DOHH2 (cell line): ENCODE data around the gene CNTNAP5.

Source experiments
- H3F3A ChIP-seq: fragments of 200-600 bp; sonication (generic), shearing (Covaris generic); 2 replicates; pipeline ENCODE4 v1.6.0; 2016; ENCODE audit warnings: antibody characterized with exemption, mild to moderate bottlenecking; ENCODE audit not compliant: control insufficient read depth, insufficient read depth
- H3K27ac ChIP-seq: fragments of 200-600 bp; sonication (generic); 2 replicates; pipeline ENCODE4 v1.5.1; 2014; ENCODE audit warnings: low read depth, mild to moderate bottlenecking, low read length, moderate library complexity
- H3K27me3 ChIP-seq: fragments of 200-600 bp; sonication (generic); 2 replicates; pipeline ENCODE4 v1.6.1; 2014; ENCODE audit warnings: mild to moderate bottlenecking, low read length, mixed read lengths; ENCODE audit not compliant: control insufficient read depth
- H3K36me3 ChIP-seq: fragments of 200-600 bp; sonication (generic); 2 replicates; pipeline ENCODE4 v1.6.1; 2014; ENCODE audit warnings: mild to moderate bottlenecking, low read length, moderate library complexity, mixed read lengths; ENCODE audit not compliant: control insufficient read depth
- H3K4me1 ChIP-seq: fragments of 200-600 bp; sonication (generic); 2 replicates; pipeline ENCODE4 v1.6.1; 2014; ENCODE audit warnings: mild to moderate bottlenecking, low read length, mixed read lengths; ENCODE audit not compliant: control insufficient read depth
- H3K4me2 ChIP-seq: fragments of 200-600 bp; sonication (generic); 2 replicates; pipeline ENCODE4 v1.6.0; 2014; ENCODE audit warnings: mild to moderate bottlenecking, low read length, moderate library complexity
- H3K4me3 ChIP-seq: fragments of 200-600 bp; sonication (generic); 2 replicates; pipeline ENCODE4 v1.5.1; 2014; ENCODE audit warnings: mild to moderate bottlenecking, low read length, mixed read lengths
- H3K79me2 ChIP-seq: fragments of 200-600 bp; sonication (generic); 2 replicates; pipeline ENCODE4 v1.6.1; 2014; ENCODE audit warnings: mild to moderate bottlenecking, low read length, mixed read lengths; ENCODE audit not compliant: control insufficient read depth
- H3K9me2 ChIP-seq: fragments of 200-600 bp; sonication (generic); replicated peaks from 2 replicates; pipeline ENCODE4 v1.6.1; 2014; ENCODE audit warnings: mild to moderate bottlenecking, low read length, mixed read lengths; ENCODE audit not compliant: control insufficient read depth
- H3K9me3 ChIP-seq: fragments of 200-600 bp; sonication (generic); 2 replicates; pipeline ENCODE4 v1.6.1; 2014; ENCODE audit warnings: antibody characterized with exemption, low read length, mixed read lengths; ENCODE audit not compliant: control insufficient read depth, insufficient read depth
- H4K20me1 ChIP-seq: fragments of 200-600 bp; sonication (generic); 2 replicates; pipeline ENCODE4 v1.6.0; 2014; ENCODE audit warnings: low read depth, mild to moderate bottlenecking, antibody characterized with exemption, low read length, moderate library complexity; ENCODE audit not compliant: control insufficient read depth, insufficient read depth
- CTCF ChIP-seq: fragments of 200-600 bp; sonication (generic); IDR thresholded peaks from one replicate; pipeline ENCODE4 v1.5.1; 2014; ENCODE audit warnings: antibody characterized with exemption, mild to moderate bottlenecking, low read depth, low read length; ENCODE audit not compliant: poor library complexity, severe bottlenecking
- EZH2phosphoT487 ChIP-seq: fragments of 200-600 bp; sonication (generic); IDR thresholded peaks from 2 replicates; pipeline ENCODE4 v1.6.1; 2017; ENCODE audit warnings: borderline replicate concordance, mild to moderate bottlenecking, antibody characterized with exemption, low read length, moderate library complexity, mixed read lengths

Gene CNTNAP5

DNA sequence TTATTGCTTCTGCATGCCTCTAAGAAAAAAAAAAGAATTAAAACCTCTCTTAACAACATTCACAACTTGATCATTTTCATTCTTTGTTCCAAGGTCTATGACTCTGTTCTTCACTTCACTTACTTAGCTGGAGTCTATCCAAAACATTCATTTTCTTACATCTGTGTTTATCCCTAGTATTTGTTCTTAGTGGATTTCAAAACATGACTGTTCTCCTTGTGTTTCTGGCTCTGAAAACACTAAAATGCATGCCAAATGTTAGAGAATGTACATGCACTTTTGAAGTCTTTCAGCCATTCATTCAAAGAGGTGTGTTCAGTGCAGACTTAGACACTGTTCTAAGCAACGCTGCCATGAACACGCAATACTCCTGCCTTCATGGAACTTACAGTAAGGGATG lies 138.8 kb downstream of the CNTNAP5 start:
- Histone ChIP-seq H3K27me3 (no peaks in the 10 kb centered on the region), H3F3A (no peaks in the 10 kb centered on the region), H3K79me2 (no peaks in the 10 kb centered on the region), H3K4me2 (no peak overlapping the region), H4K20me1 (no peaks in the 10 kb centered on the region), H3K9me3 (no peaks in the 10 kb centered on the region), H3K4me3 (no peak overlapping the region), H3K4me1 (no peaks in the 10 kb centered on the region), H3K36me3 (no peaks in the 10 kb centered on the region), H3K27ac (no peak overlapping the region), H3K9me2 (no peaks in the 10 kb centered on the region)
- TF ChIP-seq EZH2phosphoT487 (no peak), CTCF (no peak)

DNA sequence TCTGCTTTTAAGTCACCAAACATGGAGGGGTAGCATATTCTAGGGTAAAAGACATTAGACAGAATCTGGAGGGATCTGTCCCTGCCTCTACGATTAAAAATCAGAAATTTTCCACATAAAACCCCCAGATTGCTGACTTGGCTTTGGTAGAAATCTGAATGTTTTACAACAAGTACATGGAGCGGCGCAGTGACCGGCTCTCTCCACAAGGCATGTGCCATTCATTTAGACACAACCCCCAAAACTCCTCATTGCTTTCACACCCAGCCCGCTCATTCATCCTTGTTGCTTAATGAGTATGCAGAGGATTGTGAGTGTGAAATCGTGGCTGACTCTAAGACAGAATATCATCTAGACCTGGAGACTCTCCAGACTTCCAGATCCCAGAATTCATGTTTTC lies 140.6 kb downstream of the CNTNAP5 start:
- no peaks in the 10 kb centered on the region for H4K20me1 ChIP-seq

GRCh38 chr2:124171472-124172063 lies 146.5 kb downstream of the CNTNAP5 start:
- Histone ChIP-seq H4K20me1 (no peaks in the 10 kb centered on the region), H3K4me1 (no peaks in the 10 kb centered on the region), H3K27ac (no peak overlapping the region), H3K4me2 (no peak overlapping the region), H3K79me2 (no peaks in the 10 kb centered on the region), H3K9me3 (no peaks in the 10 kb centered on the region; the same call in 1 of the 2 replicates), H3K36me3 (no peaks in the 10 kb centered on the region), H3K9me2 (no peaks in the 10 kb centered on the region), H3K4me3 (no peak overlapping the region), H3K27me3 (no peaks in the 10 kb centered on the region), H3F3A (no peaks in the 10 kb centered on the region)
- TF ChIP-seq CTCF: no peak
- no peak for TF ChIP-seq EZH2phosphoT487

More for the DNA sequence above, 140.6 kb downstream of the CNTNAP5 start:
- TF ChIP-seq CTCF (no peak), EZH2phosphoT487 (no peak)
- H3K4me2 ChIP-seq: no peak overlapping the region
- no peaks in the 10 kb centered on the region; the same call in 1 of the 2 replicates for H3K9me3 ChIP-seq
- H3K27ac ChIP-seq: no peak overlapping the region
- H3K79me2 ChIP-seq: no peaks in the 10 kb centered on the region
- H3K9me2 ChIP-seq: no peaks in the 10 kb centered on the region
- no peak overlapping the region for H3K4me3 ChIP-seq
- no peaks in the 10 kb centered on the region for H3K27me3 ChIP-seq
- H3K36me3 ChIP-seq: no peaks in the 10 kb centered on the region
- H3K4me1 ChIP-seq: no peaks in the 10 kb centered on the region
- H3F3A ChIP-seq: no peaks in the 10 kb centered on the region

GRCh38 chr2:124178719-124179118 lies 153.6 kb downstream of the CNTNAP5 start:
- H3K9me2 ChIP-seq: no peaks in the 10 kb centered on the region
- H3K27ac ChIP-seq: no peak overlapping the region
- H3K9me3 ChIP-seq: no peaks in the 10 kb centered on the region
- no peak overlapping the region for H3K4me2 ChIP-seq
- no peaks in the 10 kb centered on the region for H3F3A ChIP-seq
- H3K4me3 ChIP-seq: no peak overlapping the region
- TF ChIP-seq EZH2phosphoT487: no peak
- TF ChIP-seq CTCF: no peak
- no peaks in the 10 kb centered on the region for H4K20me1 ChIP-seq
- no peaks in the 10 kb centered on the region for H3K27me3 ChIP-seq
- no peaks in the 10 kb centered on the region for H3K4me1 ChIP-seq
- H3K79me2 ChIP-seq: no peaks in the 10 kb centered on the region
- H3K36me3 ChIP-seq: no peaks in the 10 kb centered on the region
